Lung (tissue), 12 donors: ENCODE data around the gene CCDC85C. TPM values are rescaled to one million over a fixed set of nuclear protein-coding genes. Genes with fewer than 3 reads are reported as not detected.

Experiments
- ATAC-seq: fragments of 200-7000 bp; cut with Tn5 transposase; one replicate; pipeline ENCODE4 v1.9.1; 2020; ENCODE audit warnings: moderate number of reproducible peaks; ENCODE audit not compliant: insufficient read depth, low FRiP score
- DNase-seq, 3 donors: peaks; one replicate each; pipeline ENCODE4 v3.0.0-alpha.2; 2013 to 2017
- H3K27ac ChIP-seq, 2 donors: one replicate each; pipeline ENCODE4 v1.5.1; 2013; ENCODE audit warnings: mild to moderate bottlenecking in 2 of 2, moderate library complexity in 2 of 2, control low read depth in 1 of 2, inconsistent platforms in 1 of 2, low read depth in 1 of 2, low read length in 1 of 2
- H3K27me3 ChIP-seq, 3 donors: one replicate each; pipeline ENCODE4 v1.5.1; 2013; ENCODE audit warnings: low read length in 2 of 3; ENCODE audit not compliant: control insufficient read depth in 3 of 3, insufficient read depth in 3 of 3
- H3K36me3 ChIP-seq, 4 donors: one replicate each; pipeline ENCODE4 v1.5.1; 2013; ENCODE audit warnings: low read length in 4 of 4, mild to moderate bottlenecking in 1 of 4, moderate library complexity in 1 of 4; ENCODE audit not compliant: control insufficient read depth in 4 of 4, insufficient read depth in 4 of 4
- H3K4me1 ChIP-seq, 5 donors: one replicate each; pipeline ENCODE4 v1.5.1; 2013; ENCODE audit warnings: low read length in 5 of 5, mild to moderate bottlenecking in 2 of 5, moderate library complexity in 1 of 5; ENCODE audit not compliant: control insufficient read depth in 5 of 5, insufficient read depth in 5 of 5
- H3K4me3 ChIP-seq: one replicate; pipeline ENCODE4 v1.5.1; 2013; ENCODE audit warnings: mild to moderate bottlenecking, control low read depth, moderate library complexity
- H3K9ac ChIP-seq, 2 donors: one replicate each; pipeline ENCODE4 v1.5.1; 2013; ENCODE audit warnings: low read length in 2 of 2, control low read depth in 1 of 2; ENCODE audit not compliant: insufficient read depth in 1 of 2
- H3K9me3 ChIP-seq, 4 donors: one replicate each; pipeline ENCODE4 v1.5.1; 2013; ENCODE audit warnings: low read length in 3 of 4, mild to moderate bottlenecking in 1 of 4, moderate library complexity in 1 of 4; ENCODE audit not compliant: control insufficient read depth in 4 of 4, insufficient read depth in 3 of 4
- WGBS, 2 donors: extraction: QIAGEN DNeasy Blood & Tissue Kit; methylation state at CpG; one replicate each; pipeline ENCODE4 v1.1.7; 2013; 5-methylcytosine and 5-hydroxymethylcytosine counted together
- polyA plus RNA-seq, 2 donors: library from polyadenylated mRNA; stranded (reverse); fragments of 200-250 nt; gene quantifications; one replicate each; pipeline ENCODE4 v1.2.1, GENCODE V29; 2013
- total RNA-seq, 2 donors: library from RNA; depleted of rRNA in 1 of 2; stranded (reverse); fragments of >200 nt in 1 of 2; gene quantifications; one replicate each; pipeline ENCODE4 v1.2.1, GENCODE V29; 2014 to 2021
- TF ChIP-seq, protein P1 (sequence below): IDR thresholded peaks from 2 replicates; pipeline ENCODE4 v1.5.1; 2012; ENCODE audit warnings: mild to moderate bottlenecking; ENCODE audit errors: control extremely low read depth, extremely low read depth
- donor health status: control.
- donor health status: control.
- donor health status: Bipolar disorder and iron deficiency.
- donor health status: healthy.
- donor health status: DM: yes; HTN: yes; CAD: no.

CCDC85C gene
- total and polyA plus RNA-seq, 4 donors: 2.8 to 19.8 (median 17.6) TPM

DNA sequence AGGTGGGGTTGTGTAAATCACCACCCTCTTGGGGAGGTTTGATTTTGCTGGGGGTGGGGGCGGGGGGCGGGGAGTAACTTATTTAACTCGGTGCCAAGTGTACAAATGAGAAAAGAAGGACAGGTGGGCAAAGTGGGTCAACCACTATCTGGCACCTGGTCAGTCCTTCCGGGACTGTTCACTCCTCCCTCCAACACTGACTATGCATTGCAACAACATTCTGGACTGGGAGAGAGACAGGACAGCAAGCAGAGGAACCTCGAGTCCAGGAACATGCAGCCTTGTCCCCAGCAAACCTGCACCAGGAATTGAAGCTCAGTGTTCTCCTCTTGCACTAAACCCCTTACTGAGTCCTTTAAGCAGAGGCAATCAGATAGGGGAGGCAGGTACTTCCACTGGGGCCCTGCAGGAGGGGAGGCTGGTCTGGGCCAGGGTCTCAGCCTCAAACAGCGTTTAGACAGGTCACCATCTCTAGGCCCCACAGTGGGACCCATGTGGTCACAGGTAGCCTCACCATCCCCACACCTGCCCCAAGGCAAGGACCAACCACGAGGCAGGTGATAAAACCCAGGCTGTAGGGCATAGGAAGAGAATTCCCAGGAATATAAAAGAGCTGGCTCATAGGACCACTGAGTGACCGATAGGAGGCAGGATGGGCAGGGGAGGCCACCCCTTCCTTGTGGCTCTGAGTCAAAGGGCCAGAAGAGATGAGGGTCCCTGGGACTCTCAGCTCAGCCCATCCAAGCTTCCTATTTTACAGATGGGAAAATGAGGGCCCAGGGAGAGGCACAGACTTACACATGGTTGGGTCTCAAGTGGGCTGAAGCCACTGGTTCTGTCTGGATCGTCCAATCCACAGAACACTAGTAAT is 9.8 kb downstream of the CCDC85C start:
- H3K36me3 ChIP-seq: no peaks in the 10 kb centered on the region
- 67 to 70% methylated on average over 9 of the region's 9 CpGs for WGBS, 2 donors
- H3K27me3 ChIP-seq: no peaks in the 10 kb centered on the region
- DNase-seq (no peak), ATAC-seq (no peak)
- H3K9me3 ChIP-seq: no peaks in the 10 kb centered on the region
- no peak overlapping the region for H3K4me3 ChIP-seq
- H3K4me1 ChIP-seq: peaks cover 4 to 60% (median 12%) of the 10 kb centered on the region in 5 donors
- H3K9ac ChIP-seq: no peak overlapping the region
- H3K27ac ChIP-seq: no peak overlapping the region
- TF ChIP-seq, protein P1, sequence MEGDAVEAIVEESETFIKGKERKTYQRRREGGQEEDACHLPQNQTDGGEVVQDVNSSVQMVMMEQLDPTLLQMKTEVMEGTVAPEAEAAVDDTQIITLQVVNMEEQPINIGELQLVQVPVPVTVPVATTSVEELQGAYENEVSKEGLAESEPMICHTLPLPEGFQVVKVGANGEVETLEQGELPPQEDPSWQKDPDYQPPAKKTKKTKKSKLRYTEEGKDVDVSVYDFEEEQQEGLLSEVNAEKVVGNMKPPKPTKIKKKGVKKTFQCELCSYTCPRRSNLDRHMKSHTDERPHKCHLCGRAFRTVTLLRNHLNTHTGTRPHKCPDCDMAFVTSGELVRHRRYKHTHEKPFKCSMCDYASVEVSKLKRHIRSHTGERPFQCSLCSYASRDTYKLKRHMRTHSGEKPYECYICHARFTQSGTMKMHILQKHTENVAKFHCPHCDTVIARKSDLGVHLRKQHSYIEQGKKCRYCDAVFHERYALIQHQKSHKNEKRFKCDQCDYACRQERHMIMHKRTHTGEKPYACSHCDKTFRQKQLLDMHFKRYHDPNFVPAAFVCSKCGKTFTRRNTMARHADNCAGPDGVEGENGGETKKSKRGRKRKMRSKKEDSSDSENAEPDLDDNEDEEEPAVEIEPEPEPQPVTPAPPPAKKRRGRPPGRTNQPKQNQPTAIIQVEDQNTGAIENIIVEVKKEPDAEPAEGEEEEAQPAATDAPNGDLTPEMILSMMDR: no peak

DNA sequence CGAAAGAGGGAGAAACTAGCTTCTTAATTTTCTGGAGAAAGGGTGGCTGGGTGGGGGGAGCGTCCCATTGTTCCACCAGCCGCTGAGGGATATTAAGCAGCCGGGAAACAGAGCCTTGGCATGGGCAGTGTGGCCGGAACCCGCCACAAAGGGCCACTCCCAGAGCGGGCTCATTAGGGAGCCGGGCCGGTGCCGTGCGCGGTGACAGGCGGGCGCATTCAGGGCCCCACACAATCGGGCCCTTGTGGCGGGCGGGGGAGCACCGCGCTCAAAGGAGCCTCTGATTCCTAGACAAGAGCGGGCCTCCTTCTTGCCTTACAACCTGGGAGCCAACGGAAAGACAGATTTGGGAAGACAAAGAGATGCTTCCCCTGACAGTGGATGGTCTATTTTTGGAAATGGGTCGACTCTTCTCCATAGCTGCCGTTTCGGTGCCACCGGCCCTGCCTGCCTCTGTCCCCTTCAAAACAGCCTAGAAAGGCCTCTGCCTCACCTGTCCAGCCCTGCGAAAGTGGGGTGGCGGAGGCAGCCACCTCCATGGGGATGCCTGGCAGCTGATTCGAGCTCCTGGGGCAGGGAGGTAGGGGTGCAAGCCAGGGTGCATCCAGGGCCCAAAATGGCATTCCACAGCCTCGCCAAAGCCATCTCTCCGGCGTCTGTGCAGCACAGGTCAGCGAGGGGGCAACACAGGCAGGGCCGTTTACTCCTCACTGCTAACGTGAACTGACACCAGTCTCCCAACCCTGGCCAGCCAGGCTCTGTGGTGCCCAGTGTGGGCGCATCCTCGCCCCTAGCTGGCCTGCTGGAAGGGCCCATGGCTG is 10.9 kb downstream of the CCDC85C start:
- Histone ChIP-seq H3K36me3 (no peaks in the 10 kb centered on the region), H3K4me3 (no peak overlapping the region), H3K4me1 (peaks cover 4 to 65% (median 17%) of the 10 kb centered on the region in 5 donors), H3K27ac (peak overlapping the region in 1 of 2 donors; percentile 72), H3K27me3 (no peaks in the 10 kb centered on the region), H3K9me3 (no peaks in the 10 kb centered on the region), H3K9ac (no peak overlapping the region)
- TF ChIP-seq, protein P1: no peak
- WGBS, 2 donors: 74 to 84% methylated on average over 36 of the region's 36 CpGs
- DNase-seq (no peak), ATAC-seq (no peak)

DNA sequence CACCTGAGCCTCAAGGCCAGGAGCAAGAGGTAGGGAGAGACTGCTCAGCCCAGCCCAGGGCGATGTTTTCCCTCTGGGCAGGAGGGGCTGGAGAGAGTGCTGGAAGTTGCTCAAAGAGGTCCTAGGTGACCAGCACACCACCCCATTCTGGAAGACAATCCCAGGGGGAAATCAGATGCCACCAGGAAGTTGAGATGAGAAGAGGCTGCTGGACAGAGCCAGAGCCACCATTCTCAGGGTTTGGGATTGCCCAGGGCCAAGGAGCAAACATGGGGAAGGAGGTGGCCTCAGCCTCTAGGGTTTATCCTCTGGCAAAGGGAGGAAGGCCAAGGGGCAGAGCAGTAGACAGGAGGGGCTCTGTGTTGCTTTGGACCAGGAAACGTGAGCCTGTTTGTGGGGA is 11.6 kb downstream of the CCDC85C start:
- Histone ChIP-seq H3K27ac (peak overlapping the region in 1 of 2 donors; percentile 72), H3K36me3 (no peaks in the 10 kb centered on the region), H3K4me3 (no peak overlapping the region), H3K4me1 (peaks cover 4 to 64% (median 15%) of the 10 kb centered on the region in 5 donors), H3K27me3 (no peaks in the 10 kb centered on the region), H3K9ac (no peak overlapping the region), H3K9me3 (no peaks in the 10 kb centered on the region)
- 65 to 79% methylated on average over 2 of the region's 2 CpGs for WGBS, 2 donors
- TF ChIP-seq, protein P1: no peak
- ATAC-seq: no peak
- no peak for DNase-seq
